ENCODE measurements around the gene BCL2.

Gene BCL2

DNA sequence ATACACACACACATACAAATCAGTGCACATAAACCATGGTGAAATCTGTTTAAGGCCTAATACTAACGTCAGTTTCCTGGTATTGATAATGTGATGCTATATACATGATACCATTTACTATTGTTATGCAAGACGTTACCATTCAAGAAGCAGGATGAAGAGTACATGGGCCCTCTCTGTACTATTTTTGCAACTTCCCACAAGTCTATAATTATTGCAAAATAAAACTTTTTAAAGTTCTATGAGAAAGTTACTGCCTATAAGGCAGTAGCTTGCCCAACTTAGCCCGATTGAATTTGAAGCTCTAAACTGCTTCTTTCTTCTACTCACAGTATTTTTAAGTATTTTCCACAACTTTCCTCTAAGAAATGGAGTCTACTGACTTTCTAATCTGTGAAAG, 74.0 kb downstream of the BCL2 start:
- Histone ChIP-seq H3K36me3 (ENCODE audit: insufficient read depth, low read length) (no peaks in the 10 kb centered on the region), H3K9me3 (ENCODE audit: low read depth, low read length) (no peaks in the 10 kb centered on the region), H3K27ac (no peak overlapping the region), H3K4me3 (no peak overlapping the region), H3K9ac (ENCODE audit: insufficient read length) (no peak overlapping the region)
- no peak for TF ChIP-seq POLR2AphosphoS5 (IDR thresholded peaks at IDR 0.05; ENCODE audit: borderline replicate concordance, low read depth, low read length)
- TF ChIP-seq FOXP2 (optimal IDR thresholded peaks at IDR 0.05; ENCODE audit: control extremely low read depth, extremely low read length, insufficient read depth), result no peak
- TF ChIP-seq EZH2 (IDR thresholded peaks at IDR 0.05), result no peak
- no peak for DNase-seq (ENCODE audit: low read depth, low spot score)

DNA sequence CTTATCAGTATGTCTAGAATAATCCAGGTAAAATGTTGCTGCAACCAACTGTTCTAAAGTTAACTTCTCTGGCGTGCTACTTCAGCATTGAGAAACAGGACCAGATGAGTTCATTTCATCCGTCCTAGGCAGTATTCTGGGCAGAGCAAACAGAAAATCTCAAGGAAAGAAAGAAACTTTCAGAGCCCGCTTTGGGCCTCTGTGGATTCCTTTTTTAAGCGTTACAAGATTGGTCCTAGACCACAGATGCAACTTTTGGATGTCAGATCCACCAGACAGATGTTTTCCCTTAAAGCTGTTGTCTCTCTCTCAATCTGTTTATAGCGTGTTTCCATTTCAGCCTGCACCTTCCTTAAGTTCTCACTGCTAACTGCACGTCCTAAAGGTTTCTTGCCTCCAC, 75.0 kb downstream of the BCL2 start:
- Histone ChIP-seq H3K4me3 (no peak overlapping the region), H3K9me3 (ENCODE audit: low read depth, low read length) (no peaks in the 10 kb centered on the region), H3K36me3 (ENCODE audit: insufficient read depth, low read length) (no peaks in the 10 kb centered on the region), H3K9ac (ENCODE audit: insufficient read length) (no peak overlapping the region), H3K27ac (no peak overlapping the region)
- TF ChIP-seq EZH2 (IDR thresholded peaks at IDR 0.05) (no peak), POLR2AphosphoS5 (IDR thresholded peaks at IDR 0.05; ENCODE audit: borderline replicate concordance, low read depth, low read length) (no peak), FOXP2 (optimal IDR thresholded peaks at IDR 0.05; ENCODE audit: control extremely low read depth, extremely low read length, insufficient read depth) (no peak)
- no peak for DNase-seq (ENCODE audit: low read depth, low spot score)

DNA sequence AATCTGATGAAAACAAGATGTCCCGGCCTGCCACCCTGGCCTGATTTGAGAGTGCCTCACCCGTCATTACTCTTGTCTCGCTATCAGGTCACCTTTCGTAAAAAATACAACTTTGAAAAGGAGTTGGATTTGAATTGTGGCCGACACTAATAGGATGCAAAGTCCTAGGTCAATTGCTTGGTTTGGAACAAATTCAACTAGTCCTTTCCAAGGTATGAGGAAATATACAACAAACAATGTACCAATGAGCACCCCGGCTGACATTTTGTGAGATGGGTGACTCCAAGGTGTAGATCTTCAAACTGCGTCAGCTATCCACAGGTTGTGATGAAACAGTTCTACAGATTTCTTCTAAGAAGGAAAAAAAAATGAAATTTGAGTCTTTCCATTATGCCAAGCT, 77.8 kb downstream of the BCL2 start:
- no peak for DNase-seq (ENCODE audit: low read depth, low spot score)
- TF ChIP-seq FOXP2 (optimal IDR thresholded peaks at IDR 0.05; ENCODE audit: control extremely low read depth, extremely low read length, insufficient read depth) (no peak), POLR2AphosphoS5 (IDR thresholded peaks at IDR 0.05; ENCODE audit: borderline replicate concordance, low read depth, low read length) (no peak), EZH2 (IDR thresholded peaks at IDR 0.05) (no peak)
- Histone ChIP-seq H3K4me3 (no peak overlapping the region), H3K9ac (ENCODE audit: insufficient read length) (no peak overlapping the region), H3K27ac (no peak overlapping the region), H3K9me3 (ENCODE audit: low read depth, low read length) (no peaks in the 10 kb centered on the region), H3K36me3 (ENCODE audit: insufficient read depth, low read length) (no peaks in the 10 kb centered on the region)

DNA sequence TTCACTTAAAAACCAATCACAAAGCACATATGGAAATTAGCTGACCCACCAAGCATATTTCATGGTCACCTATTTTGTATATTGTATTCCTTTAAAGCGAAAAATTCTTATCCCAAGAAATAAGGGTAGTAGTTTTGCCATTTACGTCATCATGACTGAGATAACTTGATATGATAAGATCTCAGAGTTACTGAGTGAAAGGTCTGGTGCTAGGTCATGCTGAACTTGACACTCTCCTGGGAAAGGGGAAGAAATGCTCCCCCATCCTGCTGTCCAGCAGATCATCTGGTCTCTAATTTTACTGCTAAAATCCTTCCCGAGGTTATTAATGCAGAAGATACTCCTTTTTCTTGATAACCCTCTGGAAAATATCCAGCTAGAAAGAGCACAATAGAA, 78.3 kb downstream of the BCL2 start:
- no peak for TF ChIP-seq POLR2AphosphoS5 (IDR thresholded peaks at IDR 0.05; ENCODE audit: borderline replicate concordance, low read depth, low read length)
- TF ChIP-seq EZH2 (IDR thresholded peaks at IDR 0.05), result no peak
- no peak for TF ChIP-seq FOXP2 (optimal IDR thresholded peaks at IDR 0.05; ENCODE audit: control extremely low read depth, extremely low read length, insufficient read depth)
- H3K36me3 ChIP-seq (ENCODE audit: insufficient read depth, low read length), result no peaks in the 10 kb centered on the region
- H3K27ac ChIP-seq, result no peak overlapping the region
- H3K9me3 ChIP-seq (ENCODE audit: low read depth, low read length), result no peaks in the 10 kb centered on the region
- H3K9ac ChIP-seq (ENCODE audit: insufficient read length), result no peak overlapping the region
- DNase-seq (ENCODE audit: low read depth, low spot score), result no peak
- no peak overlapping the region for H3K4me3 ChIP-seq

DNA sequence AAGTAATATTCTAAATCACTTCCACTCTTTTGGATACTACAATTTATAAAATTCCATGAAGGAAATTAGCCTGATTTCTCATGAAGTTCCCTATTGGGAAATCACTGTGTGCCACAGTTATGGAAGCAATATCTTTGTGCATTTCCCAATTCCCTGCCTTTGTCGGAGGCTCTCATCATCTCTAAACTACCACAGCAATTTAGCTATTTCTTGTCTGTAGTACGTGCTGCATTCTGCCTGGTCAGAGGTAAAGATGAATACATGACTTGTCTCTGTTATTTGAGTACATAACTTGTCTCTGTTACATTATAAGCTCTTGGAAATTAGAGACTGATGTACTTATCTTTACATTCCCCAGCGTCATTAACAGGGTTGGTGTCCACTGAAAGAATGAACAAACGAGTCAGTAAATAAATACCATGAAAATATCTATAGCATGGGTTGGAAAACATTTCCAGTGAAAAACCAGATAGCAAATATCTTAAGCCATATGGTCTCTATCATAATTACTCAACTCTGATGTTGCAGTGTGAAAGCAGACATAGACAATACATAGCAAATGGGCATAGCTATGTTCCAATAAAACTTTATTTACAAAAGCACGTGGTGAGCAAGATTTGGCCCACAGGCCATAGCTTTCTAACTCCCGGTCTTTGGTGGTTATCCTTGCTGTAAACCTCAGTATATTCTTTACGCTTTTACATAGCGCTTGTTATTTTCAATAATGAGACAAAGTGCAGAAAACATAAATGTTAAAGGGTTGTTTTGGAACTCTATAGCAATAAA, 78.8 kb downstream of the BCL2 start:
- DNase-seq (ENCODE audit: low read depth, low spot score), result no peak
- no peak overlapping the region for H3K27ac ChIP-seq
- TF ChIP-seq EZH2 (IDR thresholded peaks at IDR 0.05) (no peak), POLR2AphosphoS5 (IDR thresholded peaks at IDR 0.05; ENCODE audit: borderline replicate concordance, low read depth, low read length) (no peak), FOXP2 (optimal IDR thresholded peaks at IDR 0.05; ENCODE audit: control extremely low read depth, extremely low read length, insufficient read depth) (no peak)
- H3K9ac ChIP-seq (ENCODE audit: insufficient read length), result no peak overlapping the region
- no peak overlapping the region for H3K4me3 ChIP-seq
- no peaks in the 10 kb centered on the region for H3K9me3 ChIP-seq (ENCODE audit: low read depth, low read length)
- no peaks in the 10 kb centered on the region for H3K36me3 ChIP-seq (ENCODE audit: insufficient read depth, low read length)

DNA sequence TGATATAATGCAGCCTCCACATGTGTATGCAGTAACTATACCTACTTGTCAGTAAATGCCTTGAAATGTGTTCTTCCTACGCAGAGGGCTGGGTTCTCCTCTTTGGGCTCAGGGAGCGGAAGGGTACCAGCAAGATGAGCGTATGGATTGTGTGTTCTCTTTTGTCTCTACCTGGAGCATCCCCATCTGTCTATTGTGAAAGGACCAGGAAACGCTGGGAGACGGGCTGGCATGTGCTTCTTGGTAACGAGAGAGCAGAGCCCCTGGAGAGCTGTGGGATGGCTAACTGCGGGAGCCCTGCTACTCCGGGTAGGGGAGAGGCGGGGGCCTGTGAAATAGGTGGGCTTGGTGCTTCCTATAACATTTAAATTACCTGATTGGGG, 80.9 kb downstream of the BCL2 start:
- DNase-seq (ENCODE audit: low read depth, low spot score), result no peak
- Histone ChIP-seq H3K27ac (no peak overlapping the region), H3K9ac (ENCODE audit: insufficient read length) (no peak overlapping the region), H3K36me3 (ENCODE audit: insufficient read depth, low read length) (no peaks in the 10 kb centered on the region), H3K9me3 (ENCODE audit: low read depth, low read length) (no peaks in the 10 kb centered on the region), H3K4me3 (no peak overlapping the region)
- no peak for TF ChIP-seq EZH2 (IDR thresholded peaks at IDR 0.05)
- TF ChIP-seq FOXP2 (optimal IDR thresholded peaks at IDR 0.05; ENCODE audit: control extremely low read depth, extremely low read length, insufficient read depth), result no peak
- no peak for TF ChIP-seq POLR2AphosphoS5 (IDR thresholded peaks at IDR 0.05; ENCODE audit: borderline replicate concordance, low read depth, low read length)

DNA sequence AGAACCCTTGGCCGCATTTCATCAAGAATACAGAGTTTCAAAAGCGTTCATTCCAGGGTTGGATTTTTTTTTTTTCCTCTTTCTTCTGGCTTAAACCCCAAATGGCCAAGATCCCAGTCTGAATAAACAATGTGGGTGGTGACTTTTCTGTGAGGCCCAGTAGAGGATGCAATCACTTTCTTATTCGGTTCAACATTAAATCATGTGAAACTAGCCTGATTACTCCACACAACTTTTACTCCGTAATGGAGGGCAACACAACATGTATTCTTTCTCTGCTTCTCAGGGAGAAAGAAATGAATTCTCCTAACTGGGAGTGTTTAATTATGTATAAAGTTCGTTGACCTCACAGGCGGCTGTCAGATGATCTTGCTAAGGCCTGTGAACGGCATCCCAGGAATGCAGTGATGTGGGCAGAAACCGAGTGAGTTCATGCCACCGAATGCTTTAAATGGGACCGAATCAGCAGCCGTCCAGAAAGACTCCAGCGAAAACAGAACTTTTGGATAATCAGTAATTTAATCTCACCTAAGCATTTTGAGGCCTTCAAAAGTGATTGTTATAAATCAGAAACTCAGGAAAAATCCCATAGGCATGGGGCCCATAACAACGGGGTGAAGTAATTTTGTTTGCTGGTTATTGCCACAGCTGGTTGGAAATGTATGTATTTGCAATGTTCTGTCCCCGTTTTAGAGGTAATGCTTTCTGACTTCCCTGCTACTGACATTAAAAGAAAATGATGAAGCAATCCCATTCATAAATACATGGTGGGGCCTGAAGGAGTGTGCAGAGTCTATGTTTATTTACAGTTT, 81.5 kb downstream of the BCL2 start:
- no peaks in the 10 kb centered on the region for H3K36me3 ChIP-seq (ENCODE audit: insufficient read depth, low read length)

More for the DNA sequence above, 81.5 kb downstream of the BCL2 start:
- no peak overlapping the region for H3K4me3 ChIP-seq
- H3K9me3 ChIP-seq (ENCODE audit: low read depth, low read length), result no peaks in the 10 kb centered on the region
- no peak overlapping the region for H3K27ac ChIP-seq
- TF ChIP-seq FOXP2 (optimal IDR thresholded peaks at IDR 0.05; ENCODE audit: control extremely low read depth, extremely low read length, insufficient read depth) (no peak), EZH2 (IDR thresholded peaks at IDR 0.05) (no peak), POLR2AphosphoS5 (IDR thresholded peaks at IDR 0.05; ENCODE audit: borderline replicate concordance, low read depth, low read length) (no peak)
- no peak overlapping the region for H3K9ac ChIP-seq (ENCODE audit: insufficient read length)
- no peak for DNase-seq (ENCODE audit: low read depth, low spot score)

All from SK-N-MC (cell line).